Suprapubic skin (tissue), 4 donors: ENCODE data around the gene OR8B3. TPM values are rescaled to one million over a fixed set of nuclear protein-coding genes. Genes with fewer than 3 reads are reported as not detected.

Source experiments
- DNase-seq, 2 donors: peaks; one replicate each; pipeline ENCODE4 v3.0.0-alpha.2; 2019; ENCODE audit warnings: low spot score in 2 of 2
- H3K27ac ChIP-seq: fragments of 200-600 bp; sonication (generic); one replicate; pipeline ENCODE4 v1.5.1; 2019
- H3K27me3 ChIP-seq: fragments of 200-600 bp; sonication (generic); one replicate; pipeline ENCODE4 v1.5.1; 2019
- H3K36me3 ChIP-seq: fragments of 200-600 bp; sonication (generic); one replicate; pipeline ENCODE4 v1.5.1; 2019
- H3K4me1 ChIP-seq: fragments of 200-600 bp; sonication (generic); one replicate; pipeline ENCODE4 v1.5.1; 2019
- H3K4me3 ChIP-seq: fragments of 200-600 bp; sonication (generic); one replicate; pipeline ENCODE4 v1.5.1; 2019; ENCODE audit warnings: mild to moderate bottlenecking
- H3K9me3 ChIP-seq: fragments of 200-600 bp; sonication (generic); one replicate; pipeline ENCODE4 v1.5.1; 2019
- CTCF ChIP-seq, 2 donors: fragments of 200-600 bp in 1 of 2; fragments of 450-650 bp in 1 of 2; sonication (generic) in 1 of 2; IDR thresholded peaks; one replicate each; pipeline ENCODE4 v1.5.1; 2016 to 2019; ENCODE audit warnings: antibody characterized with exemption in 2 of 2, mild to moderate bottlenecking in 1 of 2, moderate library complexity in 1 of 2
- EP300 ChIP-seq: sonication (generic); formaldehyde crosslinking; IDR thresholded peaks from one replicate; pipeline ENCODE4 v1.6.1; 2017; ENCODE audit warnings: antibody characterized with exemption
- POLR2A ChIP-seq, 2 donors: fragments of 450-650 bp; IDR thresholded peaks; one replicate each; pipeline ENCODE4 v1.6.1; 2017; ENCODE audit warnings: antibody characterized with exemption in 2 of 2, mild to moderate bottlenecking in 2 of 2, moderate library complexity in 2 of 2
- POLR2AphosphoS5 ChIP-seq, 3 donors: sonication (generic); formaldehyde crosslinking; IDR thresholded peaks; one replicate each; pipeline ENCODE4 v1.6.1; 2017; ENCODE audit warnings: antibody characterized with exemption in 3 of 3
- WGBS: methylation state at CpG from one replicate; pipeline ENCODE4 v1.1.5; 2018; 5-methylcytosine and 5-hydroxymethylcytosine counted together
- total RNA-seq, 4 donors: library from RNA; depleted of rRNA; stranded (reverse); fragments of >200 nt; gene quantifications; one replicate each; pipeline ENCODE4 v1.1.0, GENCODE V29; 2016

The OR8B3 gene
- total RNA-seq, 4 donors from 2014 or later = not detected

GRCh38 chr11:124441519-124441918 is 42.7 kb upstream of the OR8B3 start:
- H3K36me3 ChIP-seq = no peaks in the 10 kb centered on the region
- H3K27me3 ChIP-seq = no peaks in the 10 kb centered on the region
- H3K27ac ChIP-seq = no peak overlapping the region
- TF ChIP-seq POLR2AphosphoS5 (IDR thresholded peaks at IDR 0.05) (no peak), POLR2A (IDR thresholded peaks at IDR 0.05) (no peak), CTCF (IDR thresholded peaks at IDR 0.05) (no peak), EP300 (no peak)
- H3K4me3 ChIP-seq = no peak overlapping the region
- no peak for DNase-seq
- no peaks in the 10 kb centered on the region for H3K9me3 ChIP-seq
- WGBS = 68% methylated on average over 7 of the region's 7 CpGs
- H3K4me1 ChIP-seq = no peaks in the 10 kb centered on the region

GRCh38 chr11:124441081-124441480 is 42.3 kb upstream of the OR8B3 start:
- H3K4me3 ChIP-seq = no peak overlapping the region
- WGBS = 77% methylated on average over 5 of the region's 5 CpGs

GRCh38 chr11:124440608-124441007 is 41.8 kb upstream of the OR8B3 start:
- H3K4me1 ChIP-seq = no peaks in the 10 kb centered on the region
- H3K27ac ChIP-seq = no peak overlapping the region
- no peak overlapping the region for H3K4me3 ChIP-seq
- no peak for TF ChIP-seq CTCF (IDR thresholded peaks at IDR 0.05)
- TF ChIP-seq POLR2A (IDR thresholded peaks at IDR 0.05) = no peak
- no peak for TF ChIP-seq EP300
- TF ChIP-seq POLR2AphosphoS5 (IDR thresholded peaks at IDR 0.05) = no peak
- H3K27me3 ChIP-seq = no peaks in the 10 kb centered on the region
- WGBS = 76% methylated on average over 4 of the region's 4 CpGs
- no peak for DNase-seq
- no peaks in the 10 kb centered on the region for H3K36me3 ChIP-seq
- H3K9me3 ChIP-seq = no peaks in the 10 kb centered on the region

More at GRCh38 chr11:124441081-124441480, 42.3 kb upstream of the OR8B3 start:
- TF ChIP-seq CTCF (IDR thresholded peaks at IDR 0.05) (no peak), POLR2A (IDR thresholded peaks at IDR 0.05) (no peak), POLR2AphosphoS5 (IDR thresholded peaks at IDR 0.05) (no peak), EP300 (no peak)
- Histone ChIP-seq H3K4me1 (no peaks in the 10 kb centered on the region), H3K36me3 (no peaks in the 10 kb centered on the region), H3K27ac (no peak overlapping the region), H3K9me3 (no peaks in the 10 kb centered on the region), H3K27me3 (no peaks in the 10 kb centered on the region)
- no peak for DNase-seq

GRCh38 chr11:124434699-124435098 is 35.9 kb upstream of the OR8B3 start:
- TF ChIP-seq POLR2AphosphoS5 (IDR thresholded peaks at IDR 0.05) (no peak), CTCF (IDR thresholded peaks at IDR 0.05) (no peak), EP300 (no peak), POLR2A (IDR thresholded peaks at IDR 0.05) (no peak)
- 77% methylated on average over 2 of the region's 2 CpGs for WGBS

GRCh38 chr11:124429599-124429998 is 30.8 kb upstream of the OR8B3 start:
- Histone ChIP-seq H3K4me1 (no peaks in the 10 kb centered on the region), H3K9me3 (no peaks in the 10 kb centered on the region), H3K27ac (no peak overlapping the region), H3K27me3 (no peaks in the 10 kb centered on the region), H3K36me3 (no peaks in the 10 kb centered on the region), H3K4me3 (no peak overlapping the region)
- DNase-seq = no peak
- TF ChIP-seq POLR2AphosphoS5 (IDR thresholded peaks at IDR 0.05) (no peak), CTCF (IDR thresholded peaks at IDR 0.05) (no peak), EP300 (no peak)
- WGBS = 75% methylated on average over 2 of the region's 2 CpGs

More at GRCh38 chr11:124434699-124435098, 35.9 kb upstream of the OR8B3 start:
- H3K9me3 ChIP-seq = no peaks in the 10 kb centered on the region
- no peak overlapping the region for H3K4me3 ChIP-seq
- no peak overlapping the region for H3K27ac ChIP-seq
- no peaks in the 10 kb centered on the region for H3K36me3 ChIP-seq
- no peaks in the 10 kb centered on the region for H3K27me3 ChIP-seq
- H3K4me1 ChIP-seq = no peaks in the 10 kb centered on the region
- no peak for DNase-seq
